CD4-positive, alpha-beta T cell treated with Interleukin-10 for 1 hour (primary cell): ENCODE results near the gene KRT31.
"Not testable (repeated sequence)": the region's sequence is repeated elsewhere in the genome, so short reads cannot be mapped to it uniquely, and the experiment has no call there.

ENCODE experiments used
- DNase-seq: peaks from one replicate; pipeline ENCODE4 v3.0.0-alpha.2; 2020

Gene KRT31

GRCh38 chr17:41417127-41417526 is 19.7 kb upstream of the KRT31 start:
- no peak for DNase-seq

GRCh38 chr17:41416479-41416878 is 19.1 kb upstream of the KRT31 start:
- no peak for DNase-seq

- no peak for DNase-seq
Observed at GRCh38 chr17:41415833-41416335, 18.5 kb upstream of the KRT31 start.

GRCh38 chr17:41415411-41415810 is 18.0 kb upstream of the KRT31 start:
- DNase-seq, result no peak

- no peak for DNase-seq
Observed at GRCh38 chr17:41413982-41414381, 16.6 kb upstream of the KRT31 start.

GRCh38 chr17:41413353-41413957 is 16.0 kb upstream of the KRT31 start:
- DNase-seq, result no peak

GRCh38 chr17:41411072-41411840 is 13.8 kb upstream of the KRT31 start:
- DNase-seq, result no peak

GRCh38 chr17:41407226-41407625 is 9.8 kb upstream of the KRT31 start:
- DNase-seq, result no peak

GRCh38 chr17:41406205-41406604 is 8.8 kb upstream of the KRT31 start:
- no peak for DNase-seq

GRCh38 chr17:41404024-41404671 is 6.7 kb upstream of the KRT31 start:
- DNase-seq, result peak; percentile 26

GRCh38 chr17:41403404-41404023 is 6.1 kb upstream of the KRT31 start:
- DNase-seq, result no peak

GRCh38 chr17:41402161-41402560 is 4.8 kb upstream of the KRT31 start:
- DNase-seq, result no peak

GRCh38 chr17:41396340-41396739 is 1.1 kb downstream of the KRT31 start:
- no peak for DNase-seq

GRCh38 chr17:41395611-41396010 is 1.8 kb downstream of the KRT31 start:
- DNase-seq, result no peak

- not testable (repeated sequence) for DNase-seq
Observed at GRCh38 chr17:41395044-41395443, 2.4 kb downstream of the KRT31 start.

GRCh38 chr17:41394254-41394996 is 3.0 kb downstream of the KRT31 start:
- DNase-seq, result no peak

GRCh38 chr17:41393826-41394225 is 3.6 kb downstream of the KRT31 start:
- DNase-seq, result no peak

GRCh38 chr17:41393294-41393693 is 4.1 kb downstream of the KRT31 start:
- no peak for DNase-seq

- no peak for DNase-seq
Observed at GRCh38 chr17:41392278-41392677, 5.1 kb downstream of the KRT31 start.

GRCh38 chr17:41391535-41391934 is 5.9 kb downstream of the KRT31 start:
- no peak for DNase-seq

- DNase-seq, result no peak
Observed at GRCh38 chr17:41390411-41390938, 6.9 kb downstream of the KRT31 start.

- DNase-seq, result no peak
Observed at GRCh38 chr17:41387670-41388069, 9.7 kb downstream of the KRT31 start.

- no peak for DNase-seq
Observed at GRCh38 chr17:41386227-41386626, 11.2 kb downstream of the KRT31 start.
